WTC11 (cell line): Measurements from ENCODE around the gene ZNF516. TPM values are rescaled to one million over a fixed set of nuclear protein-coding genes. Genes with fewer than 3 reads are reported as not detected.

Experiments
- ATAC-seq: fragments of 200-7000 bp; cut with Tn5 transposase; 2 replicates; pipeline ENCODE4 v1.10.0; 2021; ENCODE audit warnings: mild to moderate bottlenecking, moderate library complexity
- CTCF ChIA-PET: fragments of 300-600 bp; sonication (Branson Sonifier 250); formaldehyde crosslinking; loops from one replicate; lab custom pipeline; 2021; ENCODE audit warnings: antibody characterized with exemption; lab: Charles Lee
- POLR2A ChIA-PET: fragments of 350-600 bp; sonication (Branson Sonifier 250); formaldehyde crosslinking; loops from one replicate; lab custom pipeline; 2021; ENCODE audit warnings: antibody characterized with exemption; lab: Charles Lee
- DNase-seq: peaks from one replicate; pipeline ENCODE4 v3.0.0; 2021; ENCODE audit warnings: low spot score
- H3K27ac Mint-ChIP-seq: 2 replicates; pipeline ENCODE4 v1.8.0; 2021; ENCODE audit warnings: mixed read lengths
- H3K27me3 Mint-ChIP-seq: 2 replicates; pipeline ENCODE4 v1.8.0; 2021; ENCODE audit warnings: low read depth, mild to moderate bottlenecking, moderate library complexity, mixed read lengths
- H3K36me3 Mint-ChIP-seq: 2 replicates; pipeline ENCODE4 v1.8.0; 2021; ENCODE audit warnings: mixed read lengths
- H3K4me1 Mint-ChIP-seq: 2 replicates; pipeline ENCODE4 v1.8.0; 2022; ENCODE audit warnings: mixed read lengths
- H3K4me3 Mint-ChIP-seq: 2 replicates; pipeline ENCODE4 v1.8.0; 2021; ENCODE audit warnings: mild to moderate bottlenecking, moderate library complexity, mixed read lengths
- H3K9me3 Mint-ChIP-seq: 2 replicates; pipeline ENCODE4 v1.8.0; 2021; ENCODE audit warnings: mixed read lengths
- AR ChIP-seq: fragments of 250-450 bp; sonication (Bioruptor Pico); IDR thresholded peaks from 2 replicates; pipeline ENCODE4 v1.9.0; 2021; ENCODE audit warnings: mild to moderate bottlenecking
- ATF3 ChIP-seq: sonication (generic); formaldehyde crosslinking; conservative IDR thresholded peaks from 2 replicates; pipeline ENCODE4 v1.8.1; 2022; ENCODE audit warnings: mild to moderate bottlenecking, missing genetic modification reagents
- CREB1 ChIP-seq: sonication (generic); formaldehyde crosslinking; IDR thresholded peaks from 2 replicates; pipeline ENCODE4 v1.8.0; 2023; ENCODE audit warnings: mild to moderate bottlenecking, missing genetic modification reagents
- CREM ChIP-seq: sonication (generic); formaldehyde crosslinking; IDR thresholded peaks from 2 replicates; pipeline ENCODE4 v1.8.1; 2022; ENCODE audit warnings: mild to moderate bottlenecking, missing genetic modification reagents, moderate library complexity
- E2F4 ChIP-seq: sonication (generic); formaldehyde crosslinking; IDR thresholded peaks from 2 replicates; pipeline ENCODE4 v1.8.1; 2022; ENCODE audit warnings: low read depth, mild to moderate bottlenecking, moderate library complexity, missing genetic modification reagents, borderline replicate concordance
- ELF4 ChIP-seq: sonication (generic); formaldehyde crosslinking; IDR thresholded peaks from 2 replicates; pipeline ENCODE4 v1.8.1; 2022; ENCODE audit warnings: low read depth, mild to moderate bottlenecking, moderate library complexity, missing genetic modification reagents
- ESRRA ChIP-seq: sonication (generic); formaldehyde crosslinking; IDR thresholded peaks from 2 replicates; pipeline ENCODE4 v1.8.1; 2022; ENCODE audit warnings: mild to moderate bottlenecking, missing genetic modification reagents, borderline replicate concordance
- ETV6 ChIP-seq: sonication (generic); formaldehyde crosslinking; IDR thresholded peaks from 2 replicates; pipeline ENCODE4 v1.8.1; 2022; ENCODE audit warnings: mild to moderate bottlenecking, missing genetic modification reagents
- IRF1 ChIP-seq: sonication (generic); formaldehyde crosslinking; IDR thresholded peaks from 2 replicates; pipeline ENCODE4 v1.8.0; 2023; ENCODE audit warnings: missing genetic modification reagents
- JAZF1 ChIP-seq: fragments of 250-450 bp; sonication (Bioruptor Pico); IDR thresholded peaks from 2 replicates; pipeline ENCODE4 v1.9.0; 2021; ENCODE audit warnings: moderate library complexity, mild to moderate bottlenecking, inconsistent platforms
- MLX ChIP-seq: sonication (generic); formaldehyde crosslinking; IDR thresholded peaks from 2 replicates; pipeline ENCODE4 v1.8.1; 2023; ENCODE audit warnings: mild to moderate bottlenecking, missing genetic modification reagents, moderate library complexity
- NFATC4 ChIP-seq: fragments of 250-450 bp; sonication (Bioruptor Pico); IDR thresholded peaks from 2 replicates; pipeline ENCODE4 v1.9.0; 2021; ENCODE audit warnings: mild to moderate bottlenecking
- NR1H2 ChIP-seq: sonication (generic); formaldehyde crosslinking; IDR thresholded peaks from 2 replicates; pipeline ENCODE4 v1.9.0; 2021; ENCODE audit warnings: mild to moderate bottlenecking, moderate library complexity, missing genetic modification reagents
- NR2C2 ChIP-seq: sonication (generic); formaldehyde crosslinking; IDR thresholded peaks from 2 replicates; pipeline ENCODE4 v1.8.0; 2022; ENCODE audit warnings: mild to moderate bottlenecking, missing genetic modification reagents
- NR3C1 ChIP-seq: sonication (generic); formaldehyde crosslinking; conservative IDR thresholded peaks from 2 replicates; pipeline ENCODE4 v1.8.1; 2023; ENCODE audit warnings: low read depth, mild to moderate bottlenecking, missing genetic modification reagents
- PREB ChIP-seq: sonication (generic); formaldehyde crosslinking; IDR thresholded peaks from 2 replicates; pipeline ENCODE4 v1.8.1; 2022; ENCODE audit warnings: mild to moderate bottlenecking, missing genetic modification reagents, moderate library complexity, borderline replicate concordance
- PRRX2 ChIP-seq: fragments of 250-450 bp; sonication (Bioruptor Pico); IDR thresholded peaks from 2 replicates; pipeline ENCODE4 v1.8.0; 2021; ENCODE audit warnings: mild to moderate bottlenecking
- SMAD3 ChIP-seq: sonication (generic); formaldehyde crosslinking; IDR thresholded peaks from 2 replicates; pipeline ENCODE4 v1.8.0; 2022; ENCODE audit warnings: missing genetic modification reagents, mild to moderate bottlenecking, borderline replicate concordance
- TEAD4 ChIP-seq: sonication (generic); formaldehyde crosslinking; IDR thresholded peaks from 2 replicates; pipeline ENCODE4 v1.8.0; 2022; ENCODE audit warnings: mild to moderate bottlenecking, missing genetic modification reagents
- TP53 ChIP-seq: sonication (generic); formaldehyde crosslinking; IDR thresholded peaks from 2 replicates; pipeline ENCODE4 v1.8.1; 2023; ENCODE audit warnings: mild to moderate bottlenecking, missing genetic modification reagents
- ZBTB43 ChIP-seq: sonication (generic); formaldehyde crosslinking; IDR thresholded peaks from 2 replicates; pipeline ENCODE4 v1.8.1; 2023; ENCODE audit warnings: mild to moderate bottlenecking, missing genetic modification reagents
- ZMAT4 ChIP-seq: fragments of 250-450 bp; sonication (Bioruptor Pico); IDR thresholded peaks from 2 replicates; pipeline ENCODE4 v1.9.0; 2021; ENCODE audit warnings: mild to moderate bottlenecking
- ZNF138 ChIP-seq: sonication (generic); formaldehyde crosslinking; conservative IDR thresholded peaks from 2 replicates; pipeline ENCODE4 v1.8.1; 2022; ENCODE audit warnings: mild to moderate bottlenecking, moderate library complexity, missing genetic modification reagents
- ZNF263 ChIP-seq: sonication (generic); formaldehyde crosslinking; IDR thresholded peaks from 2 replicates; pipeline ENCODE4 v1.8.1; 2022; ENCODE audit warnings: low read depth, mild to moderate bottlenecking, moderate library complexity, missing genetic modification reagents
- ZNF423 ChIP-seq: fragments of 250-450 bp; sonication (Bioruptor Pico); IDR thresholded peaks from 2 replicates; pipeline ENCODE4 v2.1.2; 2022; ENCODE audit warnings: mild to moderate bottlenecking, moderate library complexity
- total RNA-seq: library from RNA; stranded (reverse); gene quantifications from 3 replicates; pipeline ENCODE4 v1.2.3, GENCODE V29; 2021

Gene ZNF516
- total RNA-seq, 1 experiment from 2014 or later: 58.6 TPM

- Mint-ChIP-seq H3K27ac (no peak overlapping the region), H3K4me3 (peak overlapping the region; percentile 69), H3K9me3 (no peaks in the 10 kb centered on the region), H3K27me3 (peaks cover 29% of the 10 kb centered on the region), H3K36me3 (no peaks in the 10 kb centered on the region), H3K4me1 (peaks cover 87% of the 10 kb centered on the region)
- TF ChIP-seq ZNF423: no peak
- no peak for TF ChIP-seq NR1H2 (CRISPR knock-in tag)
- TF ChIP-seq PREB (CRISPR knock-in tag): no peak
- no peak for TF ChIP-seq IRF1
- TF ChIP-seq ZMAT4 (CRISPR knock-in tag): no peak
- TF ChIP-seq E2F4: no peak
- TF ChIP-seq SMAD3 (CRISPR knock-in tag): no peak
- TF ChIP-seq ZNF138 (CRISPR knock-in tag): no peak
- no peak for TF ChIP-seq ATF3 (CRISPR knock-in tag)
- TF ChIP-seq NFATC4 (CRISPR knock-in tag): no peak
- no peak for TF ChIP-seq TP53 (CRISPR knock-in tag)
- no peak for TF ChIP-seq NR3C1 (CRISPR knock-in tag)
- no peak for TF ChIP-seq ZBTB43 (CRISPR knock-in tag)
- no peak for TF ChIP-seq ESRRA
- no peak for TF ChIP-seq MLX
- TF ChIP-seq TEAD4 (CRISPR knock-in tag): no peak
- no peak for TF ChIP-seq ETV6 (CRISPR knock-in tag)
- ATAC-seq: peak; percentile 5; the same call in 1 of the 2 replicates
- CTCF ChIA-PET: interaction anchor here (0.7 kb wide), 2 partner anchors 67 to 72 kb away, joined by 3 read pairs; no protein-coding TSS in a partner anchor
- POLR2A ChIA-PET: no interaction called here
- no peak for DNase-seq
These were observed 42.7 kb downstream of the ZNF516 start for GRCh38 chr18:76452357-76452756.

GRCh38 chr18:76451396-76452331 is 43.4 kb downstream of the ZNF516 start:
- ChIA-PET CTCF (interaction anchor here (0.6 to 1.5 kb wide), 6 partner anchors 26 to 207 kb away, joined by 3 to 8 read pairs (median 4); no protein-coding TSS in a partner anchor), POLR2A (interaction anchor here (2.0 kb wide), 1 partner anchor 168 kb away, joined by 11 read pairs; no protein-coding TSS in a partner anchor)
- H3K27me3 Mint-ChIP-seq: peaks cover 29% of the 10 kb centered on the region
- H3K36me3 Mint-ChIP-seq: no peaks in the 10 kb centered on the region
- peaks cover 85% of the 10 kb centered on the region for H3K4me1 Mint-ChIP-seq
- peak overlapping the region; percentile 47 for H3K27ac Mint-ChIP-seq
- DNase-seq (no peak), ATAC-seq (peak; percentile 35)
- H3K9me3 Mint-ChIP-seq: no peaks in the 10 kb centered on the region
- peak overlapping the region; percentile 69 for H3K4me3 Mint-ChIP-seq
- TF ChIP-seq PRRX2 (CRISPR knock-in tag) (no peak), CREM (no peak), CREB1 (CRISPR knock-in tag) (no peak), JAZF1 (CRISPR knock-in tag) (no peak), ELF4 (CRISPR knock-in tag) (no peak), ZNF263 (no peak), AR (CRISPR knock-in tag) (no peak), E2F4 (no peak), ZNF138 (CRISPR knock-in tag) (no peak), NR2C2 (CRISPR knock-in tag) (no peak), ZNF423 (no peak)
